HEK293 (cell line): ENCODE results near the gene BBS9.

ENCODE experiments used
- CTCF ChIA-PET: fragments of 350-600 bp; formaldehyde crosslinking; extraction: SDS; loops from one replicate; lab custom pipeline; 2021; ENCODE audit warnings: antibody characterized with exemption; lab: Yijun Ruan, JAX
- POLR2A ChIA-PET: fragments of 300-600 bp; formaldehyde crosslinking; extraction: SDS; loops from one replicate; lab custom pipeline; 2020; ENCODE audit warnings: antibody characterized with exemption, inconsistent platforms; lab: Yijun Ruan, JAX
- H3K27ac ChIP-seq: fragments of 200-500 bp; sonication (Bioruptor generic); 2 replicates; pipeline ENCODE4 v1.5.1; 2014; ENCODE audit warnings: low read depth, low read length, control low read depth, inconsistent platforms; ENCODE audit errors: extremely low read depth
- H3K36me3 ChIP-seq, 2 experiments: fragments of 200-500 bp in 1 of 2; sonication (Bioruptor generic) in 1 of 2; 1 replicate in 1 of 2; 2 replicates in 1 of 2; pipeline ENCODE4 v1.5.1; 2014 to 2017; ENCODE audit warnings: inconsistent platforms in 2 of 2, low read length in 2 of 2; ENCODE audit not compliant: control insufficient read depth in 2 of 2, insufficient read depth in 1 of 2
- H3K4me1 ChIP-seq: fragments of 200-500 bp; sonication (Bioruptor generic); 2 replicates; pipeline ENCODE4 v1.5.1; 2014; ENCODE audit warnings: mild to moderate bottlenecking, low read length, inconsistent platforms; ENCODE audit not compliant: control insufficient read depth, insufficient read depth
- H3K4me3 ChIP-seq: 2 replicates; pipeline ENCODE4 v1.5.1; 2011; ENCODE audit warnings: low read depth, mild to moderate bottlenecking, control low read depth, low read length, moderate library complexity
- H3K9me3 ChIP-seq: fragments of 200-500 bp; sonication (Bioruptor generic); 2 replicates; pipeline ENCODE4 v1.5.1; 2014; ENCODE audit warnings: low read depth, low read length, inconsistent platforms; ENCODE audit not compliant: control insufficient read depth, insufficient read depth
- ATF2 ChIP-seq: fragments of 450-650 bp; formaldehyde crosslinking; IDR thresholded peaks from 2 replicates; pipeline ENCODE4 v1.5.1; 2016; ENCODE audit warnings: missing biosample characterization, missing genetic modification characterization, low read depth
- FEZF1 ChIP-seq: fragments of 450-650 bp; formaldehyde crosslinking; IDR thresholded peaks from 2 replicates; pipeline ENCODE4 v1.5.1; 2016; ENCODE audit warnings: missing biosample characterization, missing genetic modification characterization
- GLI4 ChIP-seq: fragments of 450-650 bp; formaldehyde crosslinking; IDR thresholded peaks from 2 replicates; pipeline ENCODE4 v1.5.1; 2016; ENCODE audit warnings: missing biosample characterization, missing genetic modification characterization
- GLIS1 ChIP-seq: fragments of 450-650 bp; formaldehyde crosslinking; IDR thresholded peaks from 2 replicates; pipeline ENCODE4 v1.5.1; 2016; ENCODE audit warnings: missing biosample characterization, missing genetic modification characterization
- MZF1 ChIP-seq: fragments of 450-650 bp; formaldehyde crosslinking; IDR thresholded peaks from 2 replicates; pipeline ENCODE4 v1.5.1; 2017; ENCODE audit warnings: missing biosample characterization, missing genetic modification characterization, borderline replicate concordance
- OSR2 ChIP-seq: fragments of 450-650 bp; formaldehyde crosslinking; IDR thresholded peaks from 2 replicates; pipeline ENCODE4 v1.5.1; 2016; ENCODE audit warnings: missing biosample characterization, missing genetic modification characterization
- SCRT2 ChIP-seq: fragments of 450-650 bp; formaldehyde crosslinking; IDR thresholded peaks from 2 replicates; pipeline ENCODE4 v1.5.1; 2016; ENCODE audit warnings: missing biosample characterization, missing genetic modification characterization
- ZBTB21 ChIP-seq: fragments of 450-650 bp; formaldehyde crosslinking; IDR thresholded peaks from 2 replicates; pipeline ENCODE4 v1.5.1; 2017; ENCODE audit warnings: missing biosample characterization, missing genetic modification characterization
- ZFP69B ChIP-seq: fragments of 450-650 bp; formaldehyde crosslinking; IDR thresholded peaks from 2 replicates; pipeline ENCODE4 v1.5.1; 2016; ENCODE audit warnings: missing biosample characterization, missing genetic modification characterization
- ZNF146 ChIP-seq: fragments of 450-650 bp; formaldehyde crosslinking; IDR thresholded peaks from 2 replicates; pipeline ENCODE4 v1.5.1; 2016; ENCODE audit warnings: missing biosample characterization, missing genetic modification characterization
- ZNF16 ChIP-seq: fragments of 450-650 bp; formaldehyde crosslinking; IDR thresholded peaks from 2 replicates; pipeline ENCODE4 v1.5.1; 2016; ENCODE audit warnings: low read depth, missing biosample characterization, missing genetic modification characterization
- ZNF174 ChIP-seq: fragments of 450-650 bp; formaldehyde crosslinking; IDR thresholded peaks from 2 replicates; pipeline ENCODE4 v1.5.0; 2017; ENCODE audit warnings: missing biosample characterization, mild to moderate bottlenecking, missing genetic modification characterization
- ZNF18 ChIP-seq: fragments of 450-650 bp; formaldehyde crosslinking; IDR thresholded peaks from 2 replicates; pipeline ENCODE4 v1.5.1; 2016; ENCODE audit warnings: missing biosample characterization, missing genetic modification characterization
- ZNF211 ChIP-seq: fragments of 450-650 bp; formaldehyde crosslinking; IDR thresholded peaks from 2 replicates; pipeline ENCODE4 v1.5.1; 2016; ENCODE audit warnings: low read depth, missing biosample characterization, missing genetic modification characterization
- ZNF214 ChIP-seq: fragments of 450-650 bp; formaldehyde crosslinking; IDR thresholded peaks from 2 replicates; pipeline ENCODE4 v1.5.1; 2017; ENCODE audit warnings: missing biosample characterization, mild to moderate bottlenecking, missing genetic modification characterization, borderline replicate concordance
- ZNF354C ChIP-seq: fragments of 450-650 bp; formaldehyde crosslinking; IDR thresholded peaks from 2 replicates; pipeline ENCODE4 v1.5.1; 2016; ENCODE audit warnings: missing biosample characterization, missing genetic modification characterization, low read depth, borderline replicate concordance
- ZNF391 ChIP-seq: fragments of 450-650 bp; formaldehyde crosslinking; IDR thresholded peaks from 2 replicates; pipeline ENCODE4 v1.5.1; 2016; ENCODE audit warnings: low read depth, missing biosample characterization, missing genetic modification characterization, borderline replicate concordance
- ZNF473 ChIP-seq: fragments of 450-650 bp; formaldehyde crosslinking; IDR thresholded peaks from 2 replicates; pipeline ENCODE4 v1.5.1; 2017; ENCODE audit warnings: missing biosample characterization, missing genetic modification characterization
- ZNF548 ChIP-seq: fragments of 450-650 bp; formaldehyde crosslinking; IDR thresholded peaks from 2 replicates; pipeline ENCODE4 v1.5.1; 2016; ENCODE audit warnings: missing biosample characterization, missing genetic modification characterization
- ZNF596 ChIP-seq: fragments of 450-650 bp; IDR thresholded peaks from 2 replicates; pipeline ENCODE4 v1.5.0; 2018; ENCODE audit warnings: missing biosample characterization, mild to moderate bottlenecking, missing genetic modification characterization, moderate library complexity
- ZNF626 ChIP-seq: fragments of 450-650 bp; sonication (Bioruptor Pico); formaldehyde crosslinking; IDR thresholded peaks from 2 replicates; pipeline ENCODE4 v1.5.1; 2018; ENCODE audit warnings: missing biosample characterization, missing genetic modification characterization, inconsistent platforms
- ZNF629 ChIP-seq: fragments of 450-650 bp; formaldehyde crosslinking; IDR thresholded peaks from 2 replicates; pipeline ENCODE4 v1.5.1; 2017; ENCODE audit warnings: missing biosample characterization, missing genetic modification characterization
- ZNF670 ChIP-seq: fragments of 450-650 bp; formaldehyde crosslinking; IDR thresholded peaks from 2 replicates; pipeline ENCODE4 v1.5.1; 2016; ENCODE audit warnings: missing biosample characterization, missing genetic modification characterization, low read depth
- ZNF677 ChIP-seq: fragments of 450-650 bp; IDR thresholded peaks from 2 replicates; pipeline ENCODE4 v1.5.0; 2018; ENCODE audit warnings: missing biosample characterization, mild to moderate bottlenecking, missing genetic modification characterization, moderate library complexity
- ZSCAN16 ChIP-seq: fragments of 450-650 bp; formaldehyde crosslinking; IDR thresholded peaks from 2 replicates; pipeline ENCODE4 v1.5.1; 2016; ENCODE audit warnings: missing biosample characterization, missing genetic modification characterization
- ZXDB ChIP-seq: fragments of 450-650 bp; formaldehyde crosslinking; IDR thresholded peaks from 2 replicates; pipeline ENCODE4 v1.5.1; 2016; ENCODE audit warnings: missing biosample characterization, missing genetic modification characterization

The BBS9 gene

GRCh38 chr7:33643530-33643929, 514.2 kb downstream of the BBS9 start (continued):
- peak; percentile 12; the same call in 1 of the 2 replicates for TF ChIP-seq OSR2 (tag by site-specific recombination)
- TF ChIP-seq ZNF391 = no peak

- no peak for TF ChIP-seq GLIS1
- TF ChIP-seq ZBTB21 = no peak
- no peak for TF ChIP-seq ZSCAN16
- TF ChIP-seq ZNF18 (tag by site-specific recombination) = no peak
- TF ChIP-seq ZNF596 = no peak
- no peak for TF ChIP-seq FEZF1 (tag by site-specific recombination)
- TF ChIP-seq SCRT2 (tag by site-specific recombination) = no peak
- TF ChIP-seq ZNF214 (tag by site-specific recombination) = no peak
- no peak for TF ChIP-seq ZXDB (tag by site-specific recombination)
- TF ChIP-seq ATF2 (tag by site-specific recombination) = no peak
- Histone ChIP-seq H3K27ac (no peak overlapping the region), H3K9me3 (no peaks in the 10 kb centered on the region), H3K36me3 (no peaks in the 10 kb centered on the region), H3K4me3 (no peak overlapping the region), H3K4me1 (peaks cover 6% of the 10 kb centered on the region)
- POLR2A ChIA-PET = no interaction called here
- CTCF ChIA-PET = no interaction called here
Observed at GRCh38 chr7:33644489-33644888, 515.1 kb downstream of the BBS9 start.

GRCh38 chr7:33645104-33645503, 515.7 kb downstream of the BBS9 start:
- no peaks in the 10 kb centered on the region for H3K9me3 ChIP-seq
- H3K4me3 ChIP-seq = no peak overlapping the region
- POLR2A ChIA-PET = no interaction called here
- CTCF ChIA-PET = no interaction called here
- H3K4me1 ChIP-seq = peaks cover 6% of the 10 kb centered on the region
- H3K36me3 ChIP-seq = no peaks in the 10 kb centered on the region
- TF ChIP-seq GLI4 (tag by site-specific recombination) = no peak
- no peak for TF ChIP-seq ZNF626 (tag by site-specific recombination)
- no peak for TF ChIP-seq ZNF670 (tag by site-specific recombination)
- no peak for TF ChIP-seq ZNF473 (tag by site-specific recombination)
- H3K27ac ChIP-seq = no peak overlapping the region

- Histone ChIP-seq H3K36me3 (no peaks in the 10 kb centered on the region), H3K4me1 (peaks cover 6% of the 10 kb centered on the region), H3K9me3 (no peaks in the 10 kb centered on the region), H3K27ac (no peak overlapping the region), H3K4me3 (no peak overlapping the region)
- TF ChIP-seq MZF1 = no peak
- no peak for TF ChIP-seq ZNF677 (tag by site-specific recombination)
- TF ChIP-seq ZNF174 (tag by site-specific recombination) = no peak
- TF ChIP-seq ZNF354C (tag by site-specific recombination) = no peak
- TF ChIP-seq ZNF629 = no peak
- no peak for TF ChIP-seq ZNF211
- no peak for TF ChIP-seq ZNF548 (tag by site-specific recombination)
- no peak for TF ChIP-seq ZNF16 (tag by site-specific recombination)
- no peak for TF ChIP-seq ZFP69B (tag by site-specific recombination)
- TF ChIP-seq ZNF146 (tag by site-specific recombination) = no peak
- CTCF ChIA-PET = interaction anchor here (0.6 to 1.5 kb wide), 2 partner anchors 17 to 187 kb away, joined by 3 to 4 read pairs; no protein-coding TSS in a partner anchor
- POLR2A ChIA-PET = no interaction called here
Observed at GRCh38 chr7:33646166-33646565, 516.8 kb downstream of the BBS9 start.
